ENCODE data around the gene COL6A2.

- no peak for TF ChIP-seq EZH2phosphoT487 (IDR thresholded peaks at IDR 0.05; ENCODE audit: insufficient read depth, low read depth)
- no peak for TF ChIP-seq EZH2 (IDR thresholded peaks at IDR 0.05; ENCODE audit: insufficient read depth, poor library complexity, severe bottlenecking)
Observed at GRCh38 chr21:46161633-46162592, 64.0 kb downstream of the COL6A2 start.

Measured in GM23248 (cell line).